OCI-LY7 (cell line): ENCODE data around the gene KIDINS220. TPM values are rescaled to one million over a fixed set of nuclear protein-coding genes. Genes with fewer than 3 reads are reported as not detected.

Experiments
- Bru-seq: library from RNA; stranded (reverse); fragments of 400-500 nt; gene quantifications from one replicate; lab custom pipeline; 2021; lab: Mats Ljungman, UMichigan
- BruChase-seq, 2 experiments: library from RNA; stranded (reverse); fragments of 400-500 nt; gene quantifications; one replicate each; lab custom pipeline; 2021; lab: Mats Ljungman, UMichigan
- BruUV-seq: library from RNA; stranded (reverse); fragments of 400-500 nt; replicated peaks from 2 replicates; lab custom pipeline; 2021; lab: Mats Ljungman, UMichigan
- CTCF ChIA-PET: fragments of 300-600 bp; sonication (Branson Sonifier 250); formaldehyde crosslinking; loops from one replicate; lab custom pipeline; 2022; ENCODE audit warnings: antibody characterized with exemption; ENCODE audit not compliant: unreplicated experiment; lab: Charles Lee
- POLR2A ChIA-PET: fragments of 300-600 bp; sonication (Branson Sonifier 250); formaldehyde crosslinking; loops from one replicate; lab custom pipeline; 2022; ENCODE audit warnings: antibody characterized with exemption; lab: Charles Lee
- DNase-seq: peaks from one replicate; pipeline ENCODE4 v3.0.0-alpha.2; 2015; ENCODE audit warnings: low spot score
- H2AFZ ChIP-seq: fragments of 200-600 bp; sonication (generic), shearing (Covaris generic); 2 replicates; pipeline ENCODE4 v1.6.1; 2014; ENCODE audit warnings: mild to moderate bottlenecking, antibody characterized with exemption, low read length, moderate library complexity
- H3K27ac ChIP-seq: fragments of 200-600 bp; sonication (generic); 2 replicates; pipeline ENCODE4 v1.5.1; 2014; ENCODE audit warnings: mixed run types, low read depth, mild to moderate bottlenecking, moderate library complexity, low read length, inconsistent platforms; ENCODE audit not compliant: poor library complexity, severe bottlenecking
- H3K36me3 ChIP-seq: fragments of 200-600 bp; sonication (generic); 2 replicates; pipeline ENCODE4 v1.6.1; 2014; ENCODE audit warnings: mild to moderate bottlenecking, antibody characterized with exemption, low read length, moderate library complexity, mixed read lengths; ENCODE audit not compliant: insufficient read depth
- H3K4me1 ChIP-seq: fragments of 200-600 bp; sonication (generic); 2 replicates; pipeline ENCODE4 v1.5.1; 2014; ENCODE audit warnings: mild to moderate bottlenecking, low read length; ENCODE audit not compliant: insufficient read depth, poor library complexity, severe bottlenecking
- H3K4me2 ChIP-seq: fragments of 200-600 bp; sonication (generic); 2 replicates; pipeline ENCODE4 v1.6.1; 2014; ENCODE audit warnings: mild to moderate bottlenecking, low read length
- H3K4me3 ChIP-seq: fragments of 200-600 bp; sonication (generic); 2 replicates; pipeline ENCODE4 v1.5.1; 2014; ENCODE audit warnings: mild to moderate bottlenecking, low read depth, low read length; ENCODE audit not compliant: poor library complexity, severe bottlenecking
- H3K79me2 ChIP-seq: fragments of 200-600 bp; sonication (generic); 2 replicates; pipeline ENCODE4 v1.6.1; 2016; ENCODE audit warnings: low read depth, mild to moderate bottlenecking, low read length, moderate library complexity, mixed read lengths; ENCODE audit not compliant: insufficient read depth
- H3K9me2 ChIP-seq: fragments of 200-600 bp; sonication (generic); 2 replicates; pipeline ENCODE4 v1.6.1; 2016; ENCODE audit warnings: mild to moderate bottlenecking, low read length, mixed read lengths; ENCODE audit not compliant: insufficient read depth
- H3K9me3 ChIP-seq: fragments of 200-600 bp; sonication (generic); 2 replicates; pipeline ENCODE4 v1.6.1; 2014; ENCODE audit warnings: mild to moderate bottlenecking, mixed run types, low read length, mixed read lengths
- H4K20me1 ChIP-seq: fragments of 200-600 bp; sonication (generic); 2 replicates; pipeline ENCODE4 v1.6.1; 2014; ENCODE audit warnings: mild to moderate bottlenecking, antibody characterized with exemption, low read length, moderate library complexity, mixed read lengths; ENCODE audit not compliant: insufficient read depth
- CTCF ChIP-seq: fragments of 200-600 bp; sonication (generic); conservative IDR thresholded peaks from 2 replicates; pipeline ENCODE4 v1.5.1; 2014; ENCODE audit warnings: mild to moderate bottlenecking, antibody characterized with exemption, low read length, moderate library complexity, mixed read lengths
- EZH2phosphoT487 ChIP-seq: fragments of 200-600 bp; sonication (generic); IDR thresholded peaks from 2 replicates; pipeline ENCODE4 v1.6.1; 2018; ENCODE audit warnings: low read depth, borderline replicate concordance, mild to moderate bottlenecking, mixed run types, antibody characterized with exemption, low read length, moderate library complexity, mixed read lengths
- intact Hi-C: fragments of 100-400 bp; cut with micrococcal nuclease; formaldehyde crosslinking; loops from one replicate; pipeline ENCODE4 v1.10.0; 2022; ENCODE audit not compliant: unreplicated experiment
- long read RNA-seq: library from polyadenylated mRNA; stranded (forward); transcript quantifications from one replicate; pipeline ENCODE4 v2.0.0, GENCODE V29; 2022
- total RNA-seq, 2 experiments: library from RNA; depleted of rRNA in 1 of 2; stranded (reverse); fragments of >200 nt in 1 of 2; shearing (Covaris generic) in 1 of 2; gene quantifications; 2 replicates each; pipeline ENCODE4 v1.2.3, GENCODE V29; 2014 to 2022

Gene KIDINS220
- total RNA-seq (2014; rRNA removed; shearing (Covaris generic)) (29.1 and 33.7 TPM in 2 replicates), total RNA-seq (2022) (31.8 and 32.3 TPM in 2 replicates), Bru-seq, nascent RNA (percentile 72 among the genes with signal in this experiment), BruChase-seq, experiment 1, labeled RNA remaining after a 6-hour chase (percentile 78 among the genes with signal in this experiment), BruChase-seq, experiment 2, labeled RNA remaining after a 2-hour chase (percentile 75 among the genes with signal in this experiment)
- long read RNA-seq, full-length matches to known transcripts = 1 of 66 reads
- long read RNA-seq, partial matches to known transcripts = 18 of 66 reads
- long read RNA-seq, other reads (novel, unspliced or antisense) = 47 of 66 reads

- no peak within 1 kb of the TSS for H3K27ac ChIP-seq
- H3K4me2 ChIP-seq = peak within 1 kb of the TSS; percentile 75
- H2AFZ ChIP-seq = peak within 1 kb of the TSS; percentile 71
- intact Hi-C loops = no loop called here
- H3K4me1 ChIP-seq = peaks cover 10% of the 10 kb centered on the region
- peak; percentile 88 for DNase-seq
- H3K36me3 ChIP-seq = no peaks in the 10 kb centered on the region
- BruUV-seq = no TSS peak
- POLR2A ChIA-PET = interaction anchor here (0.6 to 1.6 kb wide), 7 partner anchors 10 to 1545 kb away, joined by 3 to 7 read pairs (median 4); no protein-coding TSS in a partner anchor
- CTCF ChIA-PET = interaction anchor here (0.5 to 0.7 kb wide), 2 partner anchors 12 to 1025 kb away, joined by 3 read pairs; no protein-coding TSS in a partner anchor
- peak within 1 kb of the TSS; percentile 87 for H3K4me3 ChIP-seq
- TF ChIP-seq CTCF (no peak), EZH2phosphoT487 (no peak)
- H4K20me1 ChIP-seq = no peaks in the 10 kb centered on the region
- H3K9me2 ChIP-seq = no peaks in the 10 kb centered on the region
- no peaks in the 10 kb centered on the region for H3K79me2 ChIP-seq
- H3K9me3 ChIP-seq = no peaks in the 10 kb centered on the region
Measured at GRCh38 chr2:8836971-8837794, at the start of gene KIDINS220. TSS of gene KIDINS220 (minus strand) at chr2:8837613. CDS start at chr2:8827093, 10,520 bp downstream.

- Histone ChIP-seq H4K20me1 (no peaks in the 10 kb centered on the region), H3K4me2 (no peak overlapping the region), H3K4me1 (peaks cover 19% of the 10 kb centered on the region), H3K9me3 (no peaks in the 10 kb centered on the region), H2AFZ (no peak overlapping the region), H3K36me3 (no peaks in the 10 kb centered on the region), H3K9me2 (no peaks in the 10 kb centered on the region), H3K27ac (no peak overlapping the region), H3K4me3 (no peak overlapping the region), H3K79me2 (no peaks in the 10 kb centered on the region)
- no TSS peak for BruUV-seq
- CTCF ChIA-PET = no interaction called here
- DNase-seq = no peak
- intact Hi-C loops = no loop called here
- POLR2A ChIA-PET = interaction anchor here (0.6 to 0.9 kb wide), 2 partner anchors 18 to 88 kb away, joined by 3 read pairs; no protein-coding TSS in a partner anchor
- TF ChIP-seq EZH2phosphoT487 = no peak
- TF ChIP-seq CTCF = no peak
Measured at GRCh38 chr2:8886876-8887275, 49.5 kb upstream of the KIDINS220 start.
